Vagina (tissue), 2 donors: ENCODE results near the gene MSX2.

Experiments used
- CTCF ChIP-seq, 3 experiments: fragments of 450-650 bp in 2 of 3; fragments of 200-600 bp in 1 of 3; sonication (generic) in 1 of 3; IDR thresholded peaks; one replicate each; pipeline ENCODE4 v1.5.1; 2017 to 2019; ENCODE audit warnings: antibody characterized with exemption in 3 of 3, mild to moderate bottlenecking in 2 of 3, moderate library complexity in 2 of 3
- POLR2A ChIP-seq, 2 donors: fragments of 450-650 bp; IDR thresholded peaks; one replicate each; pipeline ENCODE4 v1.6.1; 2017; ENCODE audit warnings: antibody characterized with exemption in 2 of 2, mild to moderate bottlenecking in 2 of 2, moderate library complexity in 2 of 2

GRCh38 chr5:174751154-174752000, 27.0 kb downstream of the MSX2 start:
- TF ChIP-seq CTCF (IDR thresholded peaks at IDR 0.05) (no peak), POLR2A (IDR thresholded peaks at IDR 0.05) (no peak)
